Stimulated activated CD4-positive, alpha-beta T cell treated with anti-CD3 and anti-CD28 coated beads, TNF-alpha, amount 100 ng/mL, for 1 hour (primary cell): ENCODE measurements around the gene KIAA1958.
"Not testable (repeated sequence)": the region's sequence is repeated elsewhere in the genome, so short reads cannot be mapped to it uniquely, and the experiment has no call there.

Experiments used
- DNase-seq, 3 donors: peaks; one replicate each; pipeline ENCODE4 v3.0.0-alpha.2; 2020; ENCODE audit warnings: low read depth in 3 of 3, low spot score in 1 of 3

The KIAA1958 gene

DNA sequence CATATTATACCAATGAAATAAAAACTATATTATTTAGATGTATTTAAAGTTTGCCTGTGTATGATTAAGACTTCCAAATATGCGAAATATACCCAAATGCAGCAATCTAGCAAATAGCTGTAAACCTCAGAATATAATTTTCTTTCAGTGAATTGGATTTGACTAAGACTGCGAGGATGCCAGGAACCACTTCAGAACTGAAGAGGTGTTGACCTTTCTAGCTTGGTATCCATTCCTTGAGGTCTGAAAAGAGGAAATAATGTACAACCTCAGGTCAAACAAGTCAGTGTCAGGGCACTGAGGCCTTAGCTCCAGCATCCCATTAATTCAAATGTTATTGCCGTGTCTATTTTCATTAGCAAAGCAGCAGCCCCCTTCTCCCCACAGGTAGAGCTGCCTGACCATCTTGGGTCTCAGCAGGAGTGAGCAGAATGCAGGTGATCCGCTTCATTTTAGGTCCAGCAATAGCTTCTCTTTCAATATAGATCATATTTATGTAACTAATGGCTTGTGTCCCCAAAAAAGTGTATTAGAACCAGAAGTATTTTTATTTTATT lies 100.0 kb downstream of the KIAA1958 start:
- no peak for DNase-seq

- not testable (repeated sequence) for DNase-seq
Observed at GRCh38 chr9:112591875-112592274, 105.2 kb downstream of the KIAA1958 start.

DNA sequence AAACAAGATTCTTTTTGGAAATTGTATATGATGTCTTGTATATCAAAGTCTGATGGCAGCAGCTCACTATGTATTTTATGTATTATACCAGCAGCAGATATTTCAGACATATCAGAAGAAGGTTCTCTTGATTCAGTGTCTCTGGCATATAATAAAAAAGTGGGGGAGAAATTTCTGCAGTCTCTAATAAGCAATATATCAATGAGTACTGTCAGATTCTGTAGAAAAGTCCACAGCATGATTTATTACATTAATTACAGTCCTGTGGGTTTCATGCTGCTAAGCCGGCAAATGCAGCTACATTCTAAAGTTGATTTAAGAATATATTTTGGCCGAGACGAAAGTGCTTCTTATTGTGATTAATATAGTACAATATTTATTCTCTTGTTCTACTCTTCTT lies 113.1 kb downstream of the KIAA1958 start:
- DNase-seq = no peak

DNA sequence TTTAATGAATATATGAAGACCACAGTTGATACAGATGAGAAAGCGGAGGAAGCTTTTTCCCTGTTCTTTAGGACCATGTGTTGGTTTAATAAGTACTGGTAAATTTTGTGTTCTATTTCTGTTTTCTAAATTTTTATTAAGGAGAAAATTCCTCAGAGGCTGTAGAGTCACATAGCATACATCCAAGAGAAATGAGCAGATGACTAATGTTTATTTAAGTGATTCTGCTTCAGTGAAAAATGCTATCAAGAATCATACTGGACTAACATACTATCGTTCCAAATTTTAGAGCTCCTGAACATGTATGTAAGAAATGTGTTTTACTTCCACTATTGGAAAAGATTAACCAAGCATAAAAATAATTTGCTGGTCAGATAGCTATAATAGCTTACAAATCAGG lies 115.0 kb downstream of the KIAA1958 start:
- DNase-seq = no peak

DNA sequence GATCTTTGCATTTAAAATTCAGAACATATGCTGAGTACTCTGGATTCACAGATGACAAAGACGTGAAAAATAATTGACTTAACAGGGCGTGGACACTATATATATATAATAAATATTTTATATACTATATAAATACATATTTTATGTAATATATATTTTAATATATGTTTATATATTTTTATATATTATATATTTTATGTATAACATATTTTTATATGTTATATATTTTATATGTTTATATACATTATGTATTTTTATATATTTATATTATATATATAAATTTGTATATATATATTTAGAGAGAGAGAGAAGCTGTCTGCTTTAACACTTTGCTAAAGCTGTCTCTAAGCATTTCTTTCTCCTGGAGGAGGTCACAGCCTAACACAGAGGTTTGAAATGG lies 118.2 kb downstream of the KIAA1958 start:
- DNase-seq = no peak

- DNase-seq = no peak
Observed at GRCh38 chr9:112605518-112605917, 118.9 kb downstream of the KIAA1958 start.

DNA sequence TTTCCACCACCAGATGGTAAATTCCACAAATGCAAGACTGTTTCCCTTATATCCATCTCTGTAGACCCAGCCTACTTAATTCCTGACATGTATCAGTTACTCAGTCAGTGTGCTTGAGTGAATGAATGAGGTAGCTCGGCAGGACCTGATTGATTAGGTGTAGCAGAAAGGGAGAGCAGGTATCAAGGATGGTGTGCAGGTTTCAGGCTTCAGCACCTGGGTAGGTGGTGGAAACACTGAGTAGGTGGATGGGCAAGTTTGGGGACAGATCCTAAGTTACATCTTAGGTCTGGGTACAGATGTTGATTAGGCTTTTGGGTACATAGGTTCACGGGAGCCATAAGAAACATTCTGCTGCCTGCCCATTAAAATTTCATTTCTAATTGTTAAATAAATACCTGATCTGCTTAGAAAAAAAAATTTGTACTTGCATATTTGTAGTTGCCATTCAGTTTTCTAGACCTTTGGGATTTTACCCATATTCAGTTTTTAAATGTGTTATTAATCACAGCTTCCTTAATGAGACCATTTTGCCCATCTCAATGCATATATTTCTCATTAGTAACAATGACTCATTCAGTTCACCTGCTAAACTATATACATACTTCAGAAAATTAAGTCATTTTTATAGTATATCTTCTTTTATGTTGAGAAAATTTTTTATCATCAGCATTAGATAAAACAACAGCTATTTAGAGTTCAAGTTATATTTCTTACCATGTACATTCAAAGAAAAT lies 119.5 kb downstream of the KIAA1958 start:
- DNase-seq = no peak

- DNase-seq = no peak
Observed at GRCh38 chr9:112608851-112609250, 122.2 kb downstream of the KIAA1958 start.

DNA sequence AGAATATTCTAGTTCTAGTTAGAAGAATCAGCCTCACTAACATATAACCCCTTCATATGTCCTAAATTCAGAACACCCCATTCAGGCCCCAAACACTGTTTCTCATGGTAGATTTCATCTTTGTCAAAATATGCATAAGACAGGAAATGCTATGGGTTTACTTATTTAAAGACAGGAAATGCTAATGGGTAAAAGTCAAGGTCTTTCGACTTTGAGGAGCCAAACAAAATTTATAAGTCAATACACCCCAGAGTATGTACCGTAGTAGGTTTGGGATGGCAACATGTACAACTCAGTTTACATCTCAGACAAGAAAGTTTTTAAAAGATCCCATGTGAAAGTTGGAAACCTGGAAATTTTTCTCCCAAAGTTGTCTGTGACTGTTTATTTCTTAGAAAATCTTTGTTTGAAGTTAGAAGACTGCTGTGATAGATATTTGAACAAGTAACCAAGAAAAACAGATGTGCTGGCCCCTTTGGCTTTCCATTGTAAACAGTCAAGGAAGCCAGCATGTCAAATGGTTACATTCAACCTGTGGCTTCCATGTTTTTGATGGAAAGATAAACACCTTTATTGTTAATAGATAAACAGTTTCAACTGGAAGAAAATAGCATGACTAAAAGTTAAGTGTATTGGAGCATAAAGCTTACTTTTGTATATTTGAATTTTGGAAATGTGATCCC lies 129.1 kb downstream of the KIAA1958 start:
- no peak for DNase-seq

DNA sequence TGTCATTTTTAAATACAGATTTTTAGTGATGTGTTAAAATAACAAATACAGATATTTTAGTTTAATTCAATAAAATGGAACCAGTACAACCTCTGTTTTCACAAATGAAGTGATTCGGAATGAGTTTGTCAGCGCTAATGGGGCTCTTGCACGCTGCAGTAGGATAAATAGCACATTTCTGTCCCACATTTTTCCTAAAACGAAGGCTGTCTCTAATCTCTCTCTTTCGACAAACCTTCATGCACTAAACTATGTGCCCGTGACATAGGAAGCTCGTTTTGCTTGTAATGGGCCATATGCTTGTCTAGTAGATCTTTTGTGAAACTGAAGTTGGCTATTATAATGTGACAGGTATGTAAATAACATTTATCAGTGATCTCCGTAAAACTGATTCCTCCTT lies 130.7 kb downstream of the KIAA1958 start:
- no peak for DNase-seq

DNA sequence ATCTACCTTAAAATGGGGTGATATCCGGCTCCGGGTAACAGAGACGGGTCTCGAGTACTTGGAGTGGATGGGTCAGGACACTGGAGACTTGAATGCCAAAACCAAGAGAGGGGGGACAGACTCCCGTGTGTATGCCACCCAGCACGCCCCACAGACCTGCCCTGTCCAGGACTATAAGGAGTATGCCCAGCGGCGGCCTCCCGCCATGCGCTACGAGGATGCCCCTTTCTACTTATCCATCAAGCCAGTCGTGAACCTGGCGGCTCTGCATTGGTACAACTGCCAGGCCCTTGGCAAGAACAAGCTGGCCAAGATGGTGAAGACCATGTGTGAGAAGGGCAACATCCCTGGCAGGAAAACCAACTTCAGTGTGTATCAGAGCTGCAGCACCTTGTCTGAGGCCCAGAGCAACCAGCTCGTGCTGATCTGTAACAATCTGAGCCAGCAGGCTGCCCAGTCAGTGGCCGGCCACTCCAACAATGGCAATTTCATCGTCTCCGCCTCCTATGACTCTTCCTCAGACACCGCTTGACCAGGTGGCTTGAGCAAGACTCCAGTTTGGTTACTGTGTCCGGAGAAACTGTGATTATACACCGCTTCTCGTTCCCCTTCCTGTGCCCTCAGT lies 131.9 kb downstream of the KIAA1958 start:
- no peak for DNase-seq

DNA sequence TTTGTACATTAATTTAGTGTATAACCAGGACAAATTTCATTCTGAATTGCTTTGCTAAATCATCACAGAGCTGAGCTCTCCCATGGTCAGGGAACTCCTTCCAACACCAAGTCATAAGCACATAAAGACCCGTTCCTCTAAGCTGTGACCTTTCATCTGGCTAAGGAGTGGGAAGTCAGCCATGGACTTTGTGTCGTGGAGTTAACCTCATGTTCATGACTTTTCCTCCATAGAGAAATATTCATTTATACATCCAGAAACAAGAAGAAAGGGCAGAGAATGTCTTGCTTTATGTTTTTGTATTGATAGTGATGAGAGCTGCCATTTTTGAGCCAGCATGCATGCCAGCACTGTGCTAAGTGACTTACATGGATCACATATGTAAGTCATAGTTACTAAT lies 133.8 kb downstream of the KIAA1958 start:
- DNase-seq = no peak

GRCh38 chr9:112621018-112621655 lies 134.5 kb downstream of the KIAA1958 start:
- DNase-seq = no peak

GRCh38 chr9:112623198-112623597 lies 136.6 kb downstream of the KIAA1958 start:
- no peak for DNase-seq

GRCh38 chr9:112624711-112625707 lies 138.4 kb downstream of the KIAA1958 start:
- DNase-seq = no peak

GRCh38 chr9:112629671-112630485 lies 143.3 kb downstream of the KIAA1958 start:
- no peak for DNase-seq

GRCh38 chr9:112631313-112632070 lies 144.9 kb downstream of the KIAA1958 start:
- DNase-seq = no peak

GRCh38 chr9:112640311-112640710 lies 153.7 kb downstream of the KIAA1958 start:
- DNase-seq = no peak

DNA sequence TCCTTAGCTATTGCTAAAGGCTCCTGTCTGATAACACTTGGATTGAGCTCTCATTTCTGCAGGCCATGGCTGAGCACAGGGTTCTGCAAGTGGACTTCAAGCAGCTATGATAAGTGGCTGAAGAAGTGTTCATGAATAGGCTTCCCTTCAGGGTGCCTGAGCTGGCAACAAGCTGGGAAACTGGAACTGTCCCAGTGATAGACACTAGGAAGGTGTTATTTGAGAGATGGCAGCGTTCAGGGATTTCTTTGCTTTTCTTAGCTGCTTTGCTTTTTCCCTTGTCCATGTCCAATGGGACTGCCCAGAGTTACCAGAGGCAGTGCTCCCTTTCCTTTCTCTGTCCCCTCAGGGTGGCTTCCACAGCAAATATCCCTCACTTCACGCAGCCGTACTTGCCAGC lies 155.5 kb downstream of the KIAA1958 start:
- DNase-seq = no peak
